ENCODE data around the gene INPP5A.

The INPP5A gene

DNA sequence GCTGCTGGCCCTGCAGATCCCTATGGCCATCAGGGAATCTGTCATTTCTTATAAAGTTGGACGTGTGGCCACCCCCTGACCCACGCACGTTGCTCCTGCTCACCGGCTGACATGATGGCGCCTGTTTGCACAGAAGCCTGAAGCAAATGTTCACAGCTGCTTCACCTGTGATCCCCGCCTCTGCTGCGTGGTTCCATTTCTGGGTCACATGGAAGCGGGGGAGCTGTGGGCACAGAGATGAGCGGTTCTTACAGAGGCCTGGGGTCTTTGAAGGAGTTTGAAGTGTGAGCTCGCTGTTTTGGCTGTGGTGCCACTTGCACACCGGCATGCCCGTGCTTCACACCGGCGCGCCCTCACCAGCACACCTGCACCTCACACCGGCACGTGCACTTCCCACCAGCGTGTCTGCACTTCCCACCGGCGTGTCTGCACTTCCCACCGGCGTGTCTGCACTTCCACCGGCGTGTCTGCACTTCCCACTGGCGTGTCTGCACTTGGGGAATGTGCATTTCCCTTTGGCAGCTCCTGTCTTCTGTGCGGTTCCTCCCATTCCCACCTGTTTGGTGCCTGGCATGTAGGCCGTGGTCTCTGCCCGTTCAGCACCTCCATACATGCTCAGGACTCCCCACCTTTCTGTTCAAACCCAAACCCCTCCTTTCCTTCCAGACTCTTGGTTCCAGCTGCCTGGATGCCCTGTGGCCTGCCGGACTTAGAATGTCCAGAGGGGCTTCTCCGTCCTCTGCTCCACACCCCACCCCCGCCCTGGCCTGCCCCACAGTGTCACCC, 86.7 kb downstream of the INPP5A start:
- in situ Hi-C loops (cut with MboI; ENCODE audit: low sequenced_read_pairs): no loop called here

DNA sequence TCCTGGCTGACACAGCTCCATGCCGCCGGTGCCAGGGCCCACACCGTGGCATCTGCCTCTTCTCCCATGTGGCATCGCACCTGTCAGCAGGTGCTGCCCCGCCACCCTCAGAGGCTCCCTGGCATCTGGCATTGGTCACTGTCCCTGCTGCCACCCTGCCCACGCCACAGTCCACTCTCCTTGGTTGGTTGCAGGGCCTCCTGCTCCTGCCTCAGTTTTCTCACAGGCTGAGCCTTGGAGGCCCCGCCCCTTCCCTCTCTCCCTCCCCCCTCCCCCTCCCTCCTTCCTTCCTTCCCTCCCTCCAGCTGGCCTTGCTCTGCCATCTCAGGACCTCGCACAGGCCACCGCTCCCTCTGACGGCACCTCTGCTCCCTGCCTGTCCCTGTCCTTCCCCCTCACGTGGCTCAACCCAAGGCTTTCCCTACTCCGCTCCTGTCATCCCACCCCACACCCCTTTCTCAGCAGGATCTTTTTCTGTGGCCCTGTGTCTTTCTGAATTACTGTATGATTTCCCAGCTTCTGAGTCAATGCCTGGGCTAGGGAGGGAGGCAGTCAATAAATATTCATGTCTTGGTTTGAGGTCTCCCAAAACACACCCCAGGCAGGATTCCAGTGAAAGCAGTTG, 87.4 kb downstream of the INPP5A start:
- in situ Hi-C loops (cut with MboI; ENCODE audit: low sequenced_read_pairs): no loop called here

DNA sequence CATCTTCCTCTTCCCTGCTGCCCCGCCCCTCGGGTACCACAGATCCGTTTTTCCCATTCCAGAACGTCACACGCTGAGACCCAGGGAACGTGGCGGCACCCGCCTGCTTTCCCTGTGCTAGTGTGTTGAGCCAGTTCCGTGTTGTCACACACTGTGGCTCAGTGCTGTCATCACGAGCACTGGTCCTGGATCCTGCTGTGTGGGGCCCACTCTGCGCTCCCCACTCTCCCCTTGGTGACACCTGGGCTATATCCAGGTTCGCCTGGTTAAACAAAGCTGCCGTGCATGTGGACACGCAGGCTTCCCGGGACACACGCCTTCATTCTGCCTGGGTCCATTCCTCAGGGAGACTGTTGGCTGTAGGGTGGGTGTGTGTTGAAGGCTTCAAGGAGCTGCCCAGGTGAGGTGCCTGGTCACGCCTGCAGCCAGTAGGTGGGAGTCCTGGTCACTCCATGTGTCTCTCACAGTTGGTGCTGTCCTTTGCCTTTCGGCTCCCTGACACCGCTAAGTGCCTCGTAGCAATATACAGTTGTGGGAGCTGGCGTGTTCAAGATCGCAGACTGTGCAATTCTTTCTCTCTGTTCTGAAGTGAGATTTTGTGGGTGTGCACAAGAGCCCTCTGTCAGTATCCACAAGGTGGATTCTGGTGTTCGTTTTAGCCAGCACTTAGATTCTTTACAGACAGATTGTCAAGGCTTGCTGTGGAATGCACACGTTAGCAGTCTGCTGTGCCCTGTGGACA, 88.6 kb downstream of the INPP5A start:
- in situ Hi-C loops (cut with MboI; ENCODE audit: low sequenced_read_pairs): no loop called here

DNA sequence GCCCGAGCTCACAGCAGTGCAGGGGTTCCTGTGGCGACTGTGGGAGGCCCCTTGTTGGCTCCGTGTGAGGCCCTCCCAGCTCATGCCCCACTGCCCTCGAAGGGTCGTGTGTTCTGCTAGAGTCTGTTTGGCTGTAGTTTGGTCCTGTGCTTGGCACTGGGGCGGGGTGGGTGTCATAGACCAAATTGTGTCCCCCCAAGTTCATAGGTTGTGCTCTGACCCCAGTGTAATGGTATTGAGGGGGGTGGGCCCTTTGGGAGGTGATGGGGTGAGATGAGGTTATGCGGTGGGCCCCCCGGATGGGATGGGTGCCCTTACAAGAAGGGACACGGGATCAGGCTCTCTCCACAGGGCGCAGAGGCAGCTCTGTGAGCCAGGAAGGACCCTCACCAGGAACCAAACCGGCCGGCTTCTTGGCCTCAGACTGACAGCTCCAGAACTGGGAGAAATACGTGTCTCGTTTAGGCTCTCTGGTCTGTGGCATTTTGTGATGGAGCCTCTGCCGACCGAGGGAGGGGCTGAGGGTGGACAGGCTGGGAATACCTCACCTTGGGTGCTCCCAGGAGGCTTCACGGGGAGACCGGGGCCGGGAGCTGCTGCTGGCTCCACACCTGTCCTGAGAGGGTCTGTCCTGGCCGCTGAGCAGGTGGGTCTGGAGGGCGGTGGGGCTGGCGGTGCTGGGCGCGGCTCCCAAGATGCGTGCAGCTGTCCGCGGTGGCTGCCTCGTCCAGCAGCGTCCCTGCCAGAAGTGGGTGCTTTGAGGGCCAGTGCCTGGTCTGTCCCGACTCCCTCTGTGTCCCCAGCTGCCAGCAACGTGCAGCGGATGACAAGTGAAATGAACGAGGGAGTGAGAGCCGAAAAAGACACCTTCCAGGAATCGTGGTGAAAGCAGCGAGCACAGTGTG, 89.4 kb downstream of the INPP5A start:
- in situ Hi-C loops (cut with MboI; ENCODE audit: low sequenced_read_pairs): no loop called here

DNA sequence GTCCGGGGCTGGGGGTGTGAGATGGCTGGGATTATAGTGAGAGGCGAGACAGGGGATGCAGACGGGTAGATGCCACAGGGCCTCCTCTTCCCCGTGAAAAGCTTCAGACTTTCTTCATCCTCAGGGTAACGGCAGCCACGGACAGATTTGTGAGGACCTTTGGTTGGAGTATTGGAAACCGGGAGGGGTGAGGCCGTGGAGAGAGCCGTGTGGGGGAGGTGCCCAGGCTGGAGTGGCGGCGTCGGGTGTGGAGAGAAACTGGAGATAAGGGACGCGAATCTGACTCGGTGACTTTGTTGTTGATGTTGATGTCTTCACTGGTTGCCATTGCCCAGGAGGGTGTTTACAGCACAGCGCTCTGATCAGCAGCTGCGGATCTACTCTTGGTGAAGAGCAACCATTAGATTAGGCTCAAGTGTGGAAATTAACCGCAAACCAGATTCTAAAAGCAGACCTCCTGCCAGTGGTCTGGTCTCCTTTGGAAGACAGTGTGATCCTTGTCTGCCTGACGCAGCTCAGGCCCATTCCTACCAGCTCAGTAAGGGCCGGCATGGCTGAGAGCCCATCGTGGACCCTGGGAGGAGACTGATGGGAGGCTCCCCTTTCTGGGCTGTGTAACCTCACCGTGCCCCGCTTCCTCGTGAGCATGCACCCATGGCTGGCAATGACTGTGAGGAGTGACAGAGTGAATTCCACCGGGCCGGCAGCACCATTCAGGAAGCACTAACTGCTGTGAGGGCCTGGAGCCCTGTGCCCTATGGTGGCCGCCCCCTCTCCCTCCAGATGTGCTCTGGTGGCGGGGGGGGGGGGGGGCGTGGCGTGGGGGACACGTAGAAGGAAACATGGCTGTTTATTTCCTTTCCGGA, 90.3 kb downstream of the INPP5A start:
- in situ Hi-C loops (cut with MboI; ENCODE audit: low sequenced_read_pairs): no loop called here

DNA sequence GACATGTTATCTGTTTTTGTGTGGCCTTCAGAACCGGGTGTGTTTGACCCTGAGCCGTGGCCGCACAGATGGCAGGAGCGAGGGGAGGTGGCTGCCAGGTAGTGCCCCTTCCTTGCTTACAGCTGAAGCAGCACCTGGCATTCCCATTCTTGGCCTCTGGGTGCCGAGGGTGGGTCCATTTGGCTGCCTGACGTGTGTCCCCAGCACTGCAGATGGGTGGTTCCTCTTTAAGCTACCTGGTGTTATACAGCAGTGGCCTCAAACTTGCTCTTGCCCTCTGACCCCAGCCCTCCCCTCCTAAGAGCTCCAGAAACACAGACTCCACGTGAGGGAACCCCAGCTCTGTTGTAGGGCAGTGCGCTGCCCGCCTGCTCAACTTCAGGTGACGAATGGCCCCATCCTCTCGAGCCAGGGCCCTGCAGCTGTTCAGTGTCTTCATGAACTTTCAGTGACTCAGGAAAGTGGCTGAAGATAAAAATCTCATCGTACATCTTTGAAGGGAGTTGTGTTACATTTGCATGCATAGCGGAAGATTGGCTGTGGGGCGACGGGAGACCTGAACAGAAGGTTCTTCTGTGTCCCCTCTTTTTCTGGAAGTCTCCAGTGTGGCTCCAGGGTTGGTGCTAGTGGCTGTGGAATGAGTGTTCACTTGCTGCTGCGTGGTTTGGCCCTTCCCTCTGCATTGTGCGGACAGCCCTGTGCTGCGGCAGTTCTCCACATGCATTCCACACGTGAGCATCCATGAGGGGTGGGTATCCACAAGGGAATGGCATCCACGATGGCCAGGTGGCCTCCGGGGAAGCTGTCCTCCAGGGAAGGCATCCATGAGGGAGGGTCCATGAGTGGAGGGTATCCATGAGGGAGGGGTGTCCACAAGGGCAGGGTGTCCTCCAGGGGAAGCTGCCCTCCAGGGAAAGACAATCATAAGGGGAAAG, 91.6 kb downstream of the INPP5A start:
- in situ Hi-C loops (cut with MboI; ENCODE audit: low sequenced_read_pairs): no loop called here

DNA sequence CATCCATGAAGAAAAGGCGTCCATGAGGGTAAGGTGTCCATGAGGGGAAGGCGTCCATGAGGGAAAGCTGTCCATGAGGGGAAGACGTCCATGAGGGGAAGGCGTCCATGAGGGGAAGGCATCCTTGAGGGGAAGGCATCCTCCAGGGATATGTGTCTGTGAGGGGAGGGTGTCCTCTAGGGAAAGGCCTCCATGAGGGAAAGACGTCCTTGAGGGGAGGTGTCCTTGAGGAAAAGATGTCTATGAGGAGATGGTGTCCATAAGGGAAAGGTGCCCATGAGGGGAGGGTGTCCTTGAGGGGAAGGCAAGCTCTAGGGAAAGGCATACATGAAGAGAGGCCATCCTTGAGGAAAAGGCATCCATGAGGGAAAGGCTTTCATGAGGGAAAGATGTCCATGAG, 92.6 kb downstream of the INPP5A start:
- in situ Hi-C loops (cut with MboI; ENCODE audit: low sequenced_read_pairs): loop anchor here (10.0 kb wide), 1 partner anchor 405 kb away; no protein-coding TSS in a partner anchor

DNA sequence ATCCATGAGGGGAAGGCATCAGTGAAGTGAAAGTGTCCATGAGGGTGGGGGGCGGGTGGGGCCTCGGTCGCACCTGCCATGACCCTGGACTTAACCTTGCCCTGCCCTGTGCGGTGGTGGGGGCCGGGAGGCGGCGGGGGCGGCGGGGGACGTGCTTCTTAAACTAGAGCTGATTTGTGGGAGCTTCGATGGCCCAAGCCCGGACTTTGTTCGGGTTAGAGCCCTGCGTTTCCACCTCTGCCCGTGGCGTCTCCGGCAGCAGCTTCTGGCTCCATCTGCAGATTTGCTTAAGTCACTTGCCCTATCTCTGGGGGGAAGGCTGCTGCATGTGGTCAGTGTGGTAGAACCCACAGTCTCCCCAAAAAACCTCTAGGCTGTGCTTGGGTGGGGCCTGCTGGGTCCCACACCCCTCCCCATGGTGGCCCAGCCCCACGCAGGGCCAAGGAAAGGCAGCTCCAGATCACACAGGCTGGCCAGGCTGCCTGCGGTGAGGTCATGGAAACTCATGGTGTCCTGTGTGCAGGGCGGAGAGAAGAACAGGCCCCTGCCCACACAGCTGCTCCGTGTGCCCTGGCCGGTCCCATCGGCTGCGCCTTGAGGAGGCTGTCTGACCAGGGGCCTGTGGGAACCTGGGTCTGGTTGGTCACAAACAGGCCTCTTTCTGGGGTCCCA, 93.2 kb downstream of the INPP5A start:
- in situ Hi-C loops (cut with MboI; ENCODE audit: low sequenced_read_pairs): loop anchor here (10.0 kb wide), 1 partner anchor 406 kb away; no protein-coding TSS in a partner anchor

DNA sequence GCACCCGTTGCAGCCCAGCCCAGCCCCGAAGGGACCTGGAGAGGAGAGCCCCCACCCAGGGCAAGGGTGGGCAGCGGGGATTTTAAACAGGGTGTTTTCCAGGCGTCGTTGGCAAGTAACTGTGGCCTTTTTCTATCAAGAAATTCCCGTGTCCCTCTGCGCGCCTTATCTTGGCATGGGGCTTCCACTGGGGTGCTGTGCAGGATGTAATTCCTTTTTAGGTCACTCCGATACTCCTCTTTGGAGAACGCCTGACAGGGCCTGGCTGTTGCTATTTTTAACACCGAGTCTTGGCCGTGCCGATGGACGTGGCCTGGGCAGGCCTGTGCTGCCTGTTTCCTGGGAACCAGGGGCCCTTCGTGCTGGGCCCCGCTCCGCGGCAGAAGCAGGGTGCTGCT, 93.8 kb downstream of the INPP5A start:
- in situ Hi-C loops (cut with MboI; ENCODE audit: low sequenced_read_pairs): loop anchor here (10.0 kb wide), 1 partner anchor 407 kb away; no protein-coding TSS in a partner anchor

DNA sequence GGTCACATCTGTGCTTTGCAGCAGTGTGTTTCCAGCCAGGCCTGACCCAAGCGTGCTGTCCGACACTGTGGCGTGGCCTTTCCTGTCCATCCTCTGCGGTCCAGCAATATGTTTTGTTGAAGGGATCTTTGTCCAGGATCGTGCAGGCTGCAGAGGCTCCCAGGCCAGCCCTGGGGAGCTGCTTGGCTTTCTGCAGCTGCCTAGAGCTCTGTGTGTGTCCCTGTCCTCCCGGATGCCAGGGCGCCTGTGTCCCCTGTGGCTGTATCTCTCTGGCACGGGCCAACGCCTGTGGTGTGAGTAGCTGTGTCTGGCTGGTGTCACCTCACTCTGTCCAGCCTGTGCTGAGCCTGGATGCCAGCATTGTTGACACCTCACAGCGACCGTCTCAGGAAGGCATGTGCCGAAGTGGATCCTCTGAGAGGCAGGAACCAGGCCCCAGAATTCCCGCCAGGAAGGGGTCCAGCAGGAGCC, 94.5 kb downstream of the INPP5A start:
- in situ Hi-C loops (cut with MboI; ENCODE audit: low sequenced_read_pairs): loop anchor here (10.0 kb wide), 1 partner anchor 407 kb away; no protein-coding TSS in a partner anchor

DNA sequence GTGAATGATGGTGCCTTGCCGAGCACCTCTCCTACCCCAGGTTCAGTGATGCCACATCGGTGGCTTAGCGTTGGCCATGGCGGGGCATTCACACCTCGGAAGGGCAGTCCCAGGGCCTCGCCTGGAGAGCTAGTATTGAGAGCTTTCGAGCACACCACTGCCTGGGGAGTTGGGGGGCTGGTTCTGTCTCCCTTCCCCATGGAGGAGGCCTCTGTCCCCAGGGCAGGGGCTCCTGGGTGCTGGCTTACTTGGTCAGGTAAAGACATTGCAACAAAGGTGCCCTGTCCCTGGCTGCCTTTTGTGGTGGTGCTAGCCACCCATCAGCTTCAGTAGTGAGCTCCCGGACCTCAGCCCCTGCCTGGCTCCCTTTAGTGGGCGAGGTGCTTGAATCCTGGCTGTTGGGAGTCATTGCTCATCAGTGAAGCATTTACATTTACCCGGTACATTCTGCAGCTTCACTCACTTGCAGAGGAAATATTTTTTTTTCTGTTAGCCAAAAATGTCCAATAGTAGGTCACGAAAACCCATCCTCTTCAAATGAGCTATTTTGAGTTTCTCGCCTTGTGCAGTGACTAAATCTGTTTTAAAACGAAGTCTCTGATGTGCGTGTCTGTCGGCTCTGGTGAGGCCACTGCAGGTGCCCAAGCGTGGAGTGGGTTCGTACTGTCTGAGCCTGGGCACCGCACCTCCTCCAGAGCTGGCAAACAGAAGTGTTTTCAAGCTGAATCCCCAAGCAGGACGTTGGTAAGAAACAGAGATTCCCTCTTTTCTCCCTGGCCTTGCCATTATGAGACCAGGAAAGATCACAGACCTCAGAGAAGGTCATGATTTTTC, 95.5 kb downstream of the INPP5A start:
- in situ Hi-C loops (cut with MboI; ENCODE audit: low sequenced_read_pairs): loop anchor here (10.0 kb wide), 1 partner anchor 408 kb away; no protein-coding TSS in a partner anchor

DNA sequence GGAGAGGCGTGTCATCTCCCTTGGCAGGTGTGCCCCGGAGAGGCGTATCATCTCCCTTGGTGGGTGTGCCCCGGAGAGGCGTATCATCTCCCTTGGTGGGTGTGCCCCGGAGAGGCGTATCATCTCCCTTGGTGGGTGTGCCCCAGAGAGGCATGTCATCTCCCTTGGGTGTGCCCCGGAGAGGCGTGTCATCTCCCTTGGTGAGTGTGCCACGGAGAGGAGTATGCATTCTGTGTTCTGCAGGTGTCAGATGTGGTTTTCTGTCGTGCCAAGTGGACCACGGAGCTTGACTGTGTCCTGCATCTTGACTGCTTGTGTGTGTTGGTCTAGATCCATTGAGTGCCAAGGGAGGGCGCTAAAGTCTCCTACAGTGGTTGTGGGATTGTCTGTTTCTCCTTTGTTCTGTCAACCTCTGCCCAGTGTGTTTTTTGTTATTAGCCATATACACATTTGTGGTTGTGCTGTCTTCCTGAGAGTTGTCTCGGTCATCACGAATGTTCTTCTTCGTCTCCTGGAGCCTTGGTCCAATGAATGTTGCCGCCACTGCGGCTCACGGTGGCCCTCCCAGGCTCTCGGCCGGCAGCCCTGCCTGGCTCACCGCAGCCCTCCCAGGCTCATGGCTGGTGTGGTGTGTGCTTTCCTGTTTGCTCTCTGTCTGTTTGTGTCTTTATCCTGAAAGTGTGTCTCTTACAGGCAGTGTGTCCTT, 96.8 kb downstream of the INPP5A start:
- in situ Hi-C loops (cut with MboI; ENCODE audit: low sequenced_read_pairs): loop anchor here (10.0 kb wide), 1 partner anchor 410 kb away; no protein-coding TSS in a partner anchor

DNA sequence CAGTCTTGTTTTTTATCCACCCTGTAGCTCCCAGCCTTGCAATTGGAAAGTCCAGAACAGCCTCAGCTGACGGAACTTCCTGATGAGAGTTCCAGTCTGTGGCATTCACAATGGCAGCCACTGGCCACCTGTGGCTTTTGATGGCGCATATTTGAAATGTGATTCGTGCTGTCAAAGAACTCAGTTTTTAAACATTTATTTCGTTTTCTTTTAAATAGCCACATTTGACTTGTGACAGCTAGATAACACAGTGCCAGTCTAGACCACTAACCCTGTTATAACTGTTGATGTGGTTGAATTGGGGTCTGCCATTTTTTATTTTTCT, 97.3 kb downstream of the INPP5A start:
- in situ Hi-C loops (cut with MboI; ENCODE audit: low sequenced_read_pairs): loop anchor here (5.0 to 10.0 kb wide), 2 partner anchors 183 to 410 kb away; no protein-coding TSS in a partner anchor

DNA sequence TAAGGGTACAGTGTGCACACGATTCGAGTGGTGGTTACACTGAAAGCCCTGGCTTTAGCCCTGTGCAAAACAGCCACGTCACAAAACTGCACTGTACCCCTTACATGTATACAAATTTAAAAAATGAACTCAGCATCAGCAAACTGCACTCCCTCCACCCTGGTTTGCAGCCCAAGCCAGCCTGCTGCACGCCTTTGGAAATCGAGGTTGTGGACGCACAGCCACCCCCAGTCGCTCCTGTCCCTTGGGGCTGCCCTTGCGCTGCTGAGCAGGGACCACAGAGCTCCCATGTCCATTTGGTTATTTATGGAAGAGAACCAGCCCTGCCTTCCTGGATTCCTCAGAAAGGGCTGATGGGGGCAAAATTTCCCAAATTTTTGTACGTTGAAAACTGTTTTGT, 98.8 kb downstream of the INPP5A start:
- in situ Hi-C loops (cut with MboI; ENCODE audit: low sequenced_read_pairs): loop anchor here (5.0 to 10.0 kb wide), 2 partner anchors 184 to 412 kb away; no protein-coding TSS in a partner anchor

DNA sequence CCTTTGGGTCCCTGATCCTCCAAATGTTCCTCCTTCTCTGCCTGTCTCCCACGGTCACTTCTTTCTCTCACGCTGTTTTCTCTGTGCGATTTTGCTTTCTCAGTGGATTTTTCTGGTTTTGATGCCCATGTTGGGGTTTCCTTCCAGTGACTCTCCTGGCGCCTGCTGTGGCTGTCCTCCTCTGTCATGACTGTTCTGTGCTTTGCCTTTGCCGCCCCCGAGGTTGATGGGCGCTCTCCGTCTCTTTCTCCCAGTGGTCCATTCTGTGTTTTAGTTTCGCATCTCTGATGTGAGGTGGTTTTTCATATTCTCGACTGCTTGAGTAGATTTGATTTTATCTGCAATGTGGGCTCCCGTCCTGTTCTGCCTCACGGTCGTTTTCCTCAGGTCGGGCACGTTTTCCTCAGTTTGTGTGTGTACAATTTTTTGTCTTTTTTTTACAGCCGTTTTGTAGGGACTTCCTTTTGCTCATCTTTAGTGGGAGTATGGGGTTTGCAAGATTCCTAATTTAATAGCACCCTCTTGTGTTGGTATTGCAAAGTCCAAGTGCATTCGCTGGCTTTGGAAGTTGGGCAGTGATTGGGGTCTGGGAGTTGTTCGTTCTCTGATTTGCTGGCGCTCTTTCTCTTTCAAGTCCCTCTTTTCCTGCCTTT, 100.0 kb downstream of the INPP5A start:
- in situ Hi-C loops (cut with MboI; ENCODE audit: low sequenced_read_pairs): loop anchor here (5.0 to 10.0 kb wide), 2 partner anchors 185 to 413 kb away; no protein-coding TSS in a partner anchor

DNA sequence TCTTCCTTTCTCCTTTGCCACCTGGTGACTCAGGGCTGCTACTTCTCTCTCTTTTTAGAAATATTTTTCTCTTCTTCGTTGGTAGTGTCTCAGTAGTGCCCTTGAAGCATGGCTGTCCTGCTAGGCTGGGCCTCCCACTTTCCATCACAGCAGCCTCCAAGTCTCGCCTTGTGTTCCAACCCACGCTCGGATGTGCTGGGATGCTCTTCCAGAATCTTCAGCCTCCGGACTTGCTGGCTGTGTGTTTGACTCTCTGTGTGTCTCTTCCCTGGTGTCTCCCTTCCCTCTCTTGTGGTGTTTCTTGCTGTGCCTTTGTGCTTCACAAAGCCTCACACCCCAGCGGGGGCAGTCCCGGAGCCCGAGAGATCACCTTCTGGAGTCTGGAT, 100.5 kb downstream of the INPP5A start:
- in situ Hi-C loops (cut with MboI; ENCODE audit: low sequenced_read_pairs): loop anchor here (5.0 to 10.0 kb wide), 2 partner anchors 186 to 413 kb away; no protein-coding TSS in a partner anchor
